Muscle of arm (tissue), 12 donors: ENCODE measurements around the gene CAPN8. TPM values are rescaled to one million over a fixed set of nuclear protein-coding genes. Genes with fewer than 3 reads are reported as not detected.

ENCODE experiments used
- polyA plus RNA-seq, 12 donors: library from polyadenylated mRNA; unstranded; fragments of 120-200 nt; gene quantifications; one replicate each; pipeline ENCODE4 v1.2.1, GENCODE V29; 2013; ENCODE audit not compliant: insufficient read length in 12 of 12

CAPN8 gene
- polyA plus RNA-seq, 12 donors = 0.18 to 8.2 (median 0.41) TPM; not detected in 2

Other genes with a start within 250 kb of the CAPN8 start
- 100 to 1,000 TPM in 7 of 12 donors, 10 to 100 TPM in 4, not detected in 1; 77.6 to 121 (median 103) TPM for gene CAPN2, start 46.8 kb upstream of the CAPN8 start, polyA plus RNA-seq
- gene TP53BP2, start 180.2 kb upstream of the CAPN8 start, polyA plus RNA-seq = 10 to 100 TPM in 11 of 12 donors, not detected in 1; 21.9 to 58.4 (median 34.2) TPM